ENCODE measurements around the gene ELL.

DNA sequence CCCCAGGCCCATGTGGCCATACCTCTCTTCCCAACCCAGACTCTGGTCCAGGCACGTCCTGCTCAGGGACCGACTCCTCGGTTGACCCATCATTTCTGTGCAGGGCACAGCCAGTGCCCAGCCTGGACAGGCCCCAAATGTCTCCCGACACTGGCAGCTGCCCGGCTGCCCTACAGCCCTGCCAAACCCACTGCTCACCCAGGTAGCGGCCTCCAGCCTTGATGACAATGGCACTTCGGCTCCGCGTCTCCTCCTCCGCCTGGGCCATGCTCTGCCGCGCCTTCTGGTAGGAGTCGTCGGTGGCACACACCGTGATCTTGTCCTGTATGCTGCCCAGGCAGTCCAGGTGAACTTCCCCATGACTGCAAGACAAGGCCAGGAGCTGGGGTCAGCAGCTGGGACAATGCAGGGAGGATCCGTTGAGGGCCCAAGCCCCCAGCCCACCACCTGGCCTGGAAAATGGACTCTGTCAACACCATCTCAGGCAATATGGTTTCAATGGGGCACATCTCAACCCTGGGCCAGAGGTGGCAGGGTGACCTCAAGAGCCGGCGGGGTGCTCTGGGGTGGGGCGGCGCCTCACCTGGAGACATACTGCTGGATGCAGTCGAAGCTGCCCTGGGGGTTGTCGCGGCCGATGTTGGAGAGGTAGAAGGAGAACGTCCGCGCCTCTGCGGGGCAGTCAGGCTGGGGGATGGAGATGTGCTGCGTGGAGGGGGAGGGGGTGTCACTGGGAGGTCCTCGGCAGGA, 56.5 kb downstream of the ELL start:
- TF ChIP-seq, protein P1, sequence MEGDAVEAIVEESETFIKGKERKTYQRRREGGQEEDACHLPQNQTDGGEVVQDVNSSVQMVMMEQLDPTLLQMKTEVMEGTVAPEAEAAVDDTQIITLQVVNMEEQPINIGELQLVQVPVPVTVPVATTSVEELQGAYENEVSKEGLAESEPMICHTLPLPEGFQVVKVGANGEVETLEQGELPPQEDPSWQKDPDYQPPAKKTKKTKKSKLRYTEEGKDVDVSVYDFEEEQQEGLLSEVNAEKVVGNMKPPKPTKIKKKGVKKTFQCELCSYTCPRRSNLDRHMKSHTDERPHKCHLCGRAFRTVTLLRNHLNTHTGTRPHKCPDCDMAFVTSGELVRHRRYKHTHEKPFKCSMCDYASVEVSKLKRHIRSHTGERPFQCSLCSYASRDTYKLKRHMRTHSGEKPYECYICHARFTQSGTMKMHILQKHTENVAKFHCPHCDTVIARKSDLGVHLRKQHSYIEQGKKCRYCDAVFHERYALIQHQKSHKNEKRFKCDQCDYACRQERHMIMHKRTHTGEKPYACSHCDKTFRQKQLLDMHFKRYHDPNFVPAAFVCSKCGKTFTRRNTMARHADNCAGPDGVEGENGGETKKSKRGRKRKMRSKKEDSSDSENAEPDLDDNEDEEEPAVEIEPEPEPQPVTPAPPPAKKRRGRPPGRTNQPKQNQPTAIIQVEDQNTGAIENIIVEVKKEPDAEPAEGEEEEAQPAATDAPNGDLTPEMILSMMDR (IDR thresholded peaks at IDR 0.05): no peak
- TF ChIP-seq POLR2A (IDR thresholded peaks at IDR 0.05; ENCODE audit: low read depth): no peak
- no peak for TF ChIP-seq POLR2AphosphoS5 (IDR thresholded peaks at IDR 0.05)
- no peak for TF ChIP-seq EP300 (IDR thresholded peaks at IDR 0.05)
